ENCODE measurements around the gene FXYD3.

The FXYD3 gene

GRCh38 chr19:35142606-35143230 lies 27.1 kb downstream of the FXYD3 start:
- no peak overlapping the region for H3K4me3 ChIP-seq (ENCODE audit: low read depth, low read length)
- TF ChIP-seq POLR2A (IDR thresholded peaks at IDR 0.05; ENCODE audit: extremely low read depth, insufficient read length) (no peak), CTCF (IDR thresholded peaks at IDR 0.05; ENCODE audit: low read depth, low read length) (no peak)
- peak; percentile 48 for DNase-seq (ENCODE audit: low read depth)

DNA sequence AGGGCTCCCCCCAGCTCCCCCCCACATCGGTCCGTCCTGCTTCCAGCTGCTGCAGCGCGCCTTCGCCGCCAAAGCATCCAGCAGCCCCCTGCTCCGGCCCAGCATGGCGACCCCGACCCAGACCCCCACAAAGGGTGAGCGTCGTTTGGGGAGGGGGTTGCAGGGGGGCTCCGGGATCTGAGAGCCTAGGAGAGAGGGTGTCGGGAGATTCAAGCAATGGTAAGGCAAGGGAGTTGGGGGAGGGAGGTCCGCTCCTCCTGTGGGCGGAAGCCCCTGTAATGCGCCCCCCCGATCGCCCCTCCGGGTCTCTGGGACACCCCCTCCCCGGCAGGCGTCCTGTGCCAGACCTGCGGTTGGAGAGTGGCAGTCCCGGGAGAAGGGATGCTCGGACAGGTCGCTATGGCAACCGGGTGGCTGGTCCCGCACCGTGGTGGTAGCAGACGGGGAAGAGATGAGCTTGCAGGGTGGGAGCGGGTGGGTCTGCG lies 27.6 kb downstream of the FXYD3 start, which contains the start of gene FXYD7:
TSS of gene FXYD7 (plus strand) at position 25 of the 485 bp plus-strand sequence. CDS start at position 104, 79 bp downstream.
- no peak for DNase-seq (ENCODE audit: low read depth)
- TF ChIP-seq POLR2A (IDR thresholded peaks at IDR 0.05; ENCODE audit: extremely low read depth, insufficient read length) (no peak), MAX (IDR thresholded peaks at IDR 0.05; ENCODE audit: low read depth, low read length) (no peak), CTCF (IDR thresholded peaks at IDR 0.05; ENCODE audit: low read depth, low read length) (no peak), MYC (IDR thresholded peaks at IDR 0.05; ENCODE audit: low read depth, low read length) (no peak)
- no peak within 1 kb of the TSS for H3K4me3 ChIP-seq (ENCODE audit: low read depth, low read length)

DNA sequence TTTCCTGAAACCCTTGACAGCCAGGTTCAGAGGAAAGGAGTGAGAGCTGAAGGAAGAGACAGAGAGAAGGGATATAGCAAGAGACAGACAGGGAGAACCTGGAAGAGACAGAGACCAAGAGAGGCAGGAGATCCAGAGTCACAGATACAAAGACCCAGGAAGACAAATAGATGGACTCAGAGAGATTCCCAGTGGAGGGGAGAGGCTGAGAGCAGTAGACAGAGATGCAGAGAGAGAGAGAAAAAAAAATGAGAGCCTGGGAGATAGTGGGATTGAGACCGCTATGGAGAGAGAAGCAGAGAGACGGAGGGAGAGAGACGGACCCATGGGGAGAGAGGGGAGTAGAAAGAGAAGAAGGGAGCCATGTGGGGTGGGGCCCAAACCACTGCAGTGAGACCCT lies 28.2 kb downstream of the FXYD3 start:
- no peak overlapping the region for H3K4me3 ChIP-seq (ENCODE audit: low read depth, low read length)
- no peak for DNase-seq (ENCODE audit: low read depth)
- TF ChIP-seq MAX (IDR thresholded peaks at IDR 0.05; ENCODE audit: low read depth, low read length) = no peak

DNA sequence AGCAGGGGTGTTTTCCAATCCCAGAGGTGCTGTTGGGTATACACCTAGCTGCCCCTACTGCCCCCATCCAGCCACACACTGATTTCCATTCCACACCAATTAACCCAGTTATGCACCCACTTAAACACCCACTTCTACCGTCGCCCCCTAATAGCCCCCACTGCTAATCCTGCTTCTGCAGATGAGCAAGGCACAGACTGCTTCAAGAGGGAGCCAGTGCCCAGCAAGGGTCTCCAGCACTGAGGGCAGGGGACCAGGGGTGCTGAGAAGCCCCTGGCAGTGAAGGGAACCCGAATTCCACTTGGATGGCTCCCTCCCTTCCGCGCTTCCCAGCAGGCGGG lies 28.6 kb downstream of the FXYD3 start:
- TF ChIP-seq CTCF (IDR thresholded peaks at IDR 0.05; ENCODE audit: low read depth, low read length) = no peak
- no peak for TF ChIP-seq MAX (IDR thresholded peaks at IDR 0.05; ENCODE audit: low read depth, low read length)
- no peak for TF ChIP-seq POLR2A (IDR thresholded peaks at IDR 0.05; ENCODE audit: extremely low read depth, insufficient read length)
- TF ChIP-seq MYC (IDR thresholded peaks at IDR 0.05; ENCODE audit: low read depth, low read length) = no peak
- no peak for DNase-seq (ENCODE audit: low read depth)
- no peak overlapping the region for H3K4me3 ChIP-seq (ENCODE audit: low read depth, low read length)

DNA sequence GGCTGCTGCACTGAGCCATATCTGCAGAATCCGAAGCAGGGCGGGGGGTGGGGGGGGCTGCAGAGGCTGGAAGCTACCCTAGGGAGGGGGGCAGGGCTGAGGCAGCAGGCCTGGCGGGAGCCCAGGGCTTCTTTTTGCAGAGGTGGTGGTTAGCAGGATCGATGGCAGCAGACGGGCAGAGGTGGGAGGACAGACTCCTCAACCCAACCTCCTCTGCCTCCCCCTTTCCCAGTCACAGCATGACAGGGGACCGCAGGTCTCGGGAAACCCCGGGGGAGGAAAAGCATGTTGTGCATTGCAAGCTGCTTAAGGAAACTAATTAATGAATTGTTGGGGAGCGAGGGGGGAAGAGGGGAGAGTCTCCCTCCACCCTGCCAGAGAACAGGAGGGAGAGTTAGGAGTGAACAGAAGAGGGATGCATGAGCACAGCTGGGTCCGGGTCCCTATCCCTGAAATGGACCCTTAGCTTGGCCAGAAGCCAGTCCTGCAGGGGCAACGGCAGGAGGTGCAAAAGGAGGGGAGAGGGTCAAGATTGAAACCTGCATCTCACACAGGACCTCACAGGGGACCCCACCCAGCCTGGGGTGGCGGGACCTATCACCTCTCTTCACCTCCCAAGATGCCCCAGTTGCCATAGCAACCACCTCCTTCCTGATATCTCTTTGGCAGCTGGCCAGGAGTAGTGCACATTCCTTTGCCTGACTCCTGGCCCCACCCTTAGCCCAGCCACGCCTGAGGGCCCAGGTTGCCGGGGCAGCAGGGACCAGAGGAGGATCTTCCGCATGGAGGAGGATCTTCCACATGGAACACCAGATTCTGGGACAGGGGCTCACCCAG lies 29.2 kb downstream of the FXYD3 start:
- peak; percentile 29 for DNase-seq (ENCODE audit: low read depth)
- no peak overlapping the region for H3K4me3 ChIP-seq (ENCODE audit: low read depth, low read length)
- TF ChIP-seq POLR2A (IDR thresholded peaks at IDR 0.05; ENCODE audit: extremely low read depth, insufficient read length) = no peak
- no peak for TF ChIP-seq MAX (IDR thresholded peaks at IDR 0.05; ENCODE audit: low read depth, low read length)
- TF ChIP-seq MYC (IDR thresholded peaks at IDR 0.05; ENCODE audit: low read depth, low read length) = no peak
- TF ChIP-seq CTCF (IDR thresholded peaks at IDR 0.05; ENCODE audit: low read depth, low read length) = no peak

DNA sequence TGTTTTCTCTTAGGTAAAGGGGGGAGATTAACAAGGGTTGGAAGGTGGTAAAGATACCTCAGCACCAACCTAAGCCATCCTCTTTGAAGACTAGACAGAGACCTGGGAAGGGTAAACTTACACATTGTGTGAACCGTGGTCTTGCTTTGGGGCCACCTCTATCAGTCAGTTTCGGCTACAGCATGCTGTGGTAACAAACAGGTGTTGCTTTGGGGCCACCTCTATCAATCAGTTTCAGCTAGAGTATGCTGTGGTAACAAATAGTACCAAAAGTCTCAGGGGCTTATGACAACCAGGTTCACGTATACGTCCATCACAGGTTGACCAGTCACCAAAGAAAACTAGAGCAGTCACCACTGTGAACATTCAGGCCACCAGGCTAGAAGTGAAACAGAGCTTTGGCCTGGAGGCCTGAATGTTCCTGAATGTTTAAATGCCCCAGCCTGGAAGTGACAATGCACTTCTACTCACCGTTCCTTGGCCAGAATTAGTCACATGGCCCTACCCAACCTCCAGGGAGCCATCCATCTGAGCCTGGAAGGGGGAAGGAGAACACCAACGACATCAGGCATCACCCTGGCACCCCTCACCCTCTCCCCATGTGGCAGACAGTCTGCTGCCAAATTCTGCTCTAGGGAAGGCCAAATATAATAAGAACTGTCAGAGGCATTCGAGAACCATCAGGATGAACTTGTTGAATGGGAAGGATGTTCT lies 31.3 kb downstream of the FXYD3 start:
- H3K4me3 ChIP-seq (ENCODE audit: low read depth, low read length) = no peak overlapping the region
- no peak for TF ChIP-seq POLR2A (IDR thresholded peaks at IDR 0.05; ENCODE audit: extremely low read depth, insufficient read length)
- TF ChIP-seq MAX (IDR thresholded peaks at IDR 0.05; ENCODE audit: low read depth, low read length) = no peak
- no peak for TF ChIP-seq MYC (IDR thresholded peaks at IDR 0.05; ENCODE audit: low read depth, low read length)
- no peak for TF ChIP-seq CTCF (IDR thresholded peaks at IDR 0.05; ENCODE audit: low read depth, low read length)
- no peak for DNase-seq (ENCODE audit: low read depth)
